DMS53 treated with DMSO at 0.1 percent for 48 hours (cell line): Measurements from ENCODE around the gene SSMEM1.
A peak's percentile ranks its signal among the peaks of the same experiment; 100 is the strongest.
"Not testable (repeated sequence)": the region's sequence is repeated elsewhere in the genome, so short reads cannot be mapped to it uniquely, and the experiment has no call there.

ENCODE experiments used
- DNase-seq: peaks from one replicate; lab custom pipeline; 2025; ENCODE audit not compliant: unreplicated experiment; lab: John Stamatoyannopoulos, UW

The SSMEM1 gene

GRCh38 chr7:130207642-130208041 lies at the start of gene SSMEM1:
Gene SSMEM1, plus strand, starts transcription at chr7:130207860. Its CDS starts 51 bp downstream, at chr7:130207911.
- no peak for DNase-seq

- no peak for DNase-seq
These were observed 47.6 kb upstream of the SSMEM1 start for GRCh38 chr7:130160023-130160422.

- DNase-seq: no peak
These were observed 47.2 kb upstream of the SSMEM1 start for GRCh38 chr7:130160455-130160854.

- no peak for DNase-seq
These were observed 45.5 kb upstream of the SSMEM1 start for GRCh38 chr7:130162196-130162595.

- no peak for DNase-seq
These were observed 33.3 kb upstream of the SSMEM1 start for GRCh38 chr7:130174237-130174959.

- no peak for DNase-seq
These were observed 29.4 kb upstream of the SSMEM1 start for GRCh38 chr7:130178251-130178650.

- DNase-seq: no peak
These were observed 28.0 kb upstream of the SSMEM1 start for GRCh38 chr7:130179631-130180030.

- DNase-seq: no peak
These were observed 26.9 kb upstream of the SSMEM1 start for GRCh38 chr7:130180571-130181262.

GRCh38 chr7:130181263-130181605 lies 26.4 kb upstream of the SSMEM1 start:
- DNase-seq: no peak

GRCh38 chr7:130182990-130183389 lies 24.7 kb upstream of the SSMEM1 start:
- DNase-seq: no peak

- not testable (repeated sequence) for DNase-seq
These were observed 23.3 kb upstream of the SSMEM1 start for GRCh38 chr7:130184349-130184748.

- DNase-seq: no peak
These were observed 20.3 kb upstream of the SSMEM1 start for GRCh38 chr7:130187360-130187759.

GRCh38 chr7:130189343-130189742 lies 18.3 kb upstream of the SSMEM1 start:
- DNase-seq: no peak

- DNase-seq: no peak
These were observed 15.9 kb upstream of the SSMEM1 start for GRCh38 chr7:130191791-130192190.

GRCh38 chr7:130195396-130195795 lies 12.3 kb upstream of the SSMEM1 start:
- DNase-seq: no peak

- no peak for DNase-seq
These were observed 11.2 kb upstream of the SSMEM1 start for GRCh38 chr7:130196476-130196875.

GRCh38 chr7:130197094-130197493 lies 10.6 kb upstream of the SSMEM1 start:
- DNase-seq: no peak

- no peak for DNase-seq
These were observed 5.9 kb upstream of the SSMEM1 start for GRCh38 chr7:130201796-130202195.

GRCh38 chr7:130205084-130205947 lies 2.3 kb upstream of the SSMEM1 start, which contains the start of gene TMEM209:
Gene TMEM209, minus strand, starts transcription at chr7:130205406. Its CDS starts 31 bp downstream, at chr7:130205375.
- DNase-seq: peak; percentile 98

GRCh38 chr7:130207033-130207432 lies 627 bp upstream of the SSMEM1 start:
- no peak for DNase-seq

GRCh38 chr7:130208516-130208915 lies 856 bp downstream of the SSMEM1 start:
- no peak for DNase-seq
